WTC11 (cell line): ENCODE measurements around the gene ANXA6. TPM values are rescaled to one million over a fixed set of nuclear protein-coding genes. Genes with fewer than 3 reads are reported as not detected.

Source experiments
- ATAC-seq: fragments of 200-7000 bp; cut with Tn5 transposase; 2 replicates; pipeline ENCODE4 v1.10.0; 2021; ENCODE audit warnings: mild to moderate bottlenecking, moderate library complexity
- CTCF ChIA-PET: fragments of 300-600 bp; sonication (Branson Sonifier 250); formaldehyde crosslinking; loops from one replicate; lab custom pipeline; 2021; ENCODE audit warnings: antibody characterized with exemption; lab: Charles Lee
- POLR2A ChIA-PET: fragments of 350-600 bp; sonication (Branson Sonifier 250); formaldehyde crosslinking; loops from one replicate; lab custom pipeline; 2021; ENCODE audit warnings: antibody characterized with exemption; lab: Charles Lee
- DNase-seq: peaks from one replicate; pipeline ENCODE4 v3.0.0; 2021; ENCODE audit warnings: low spot score
- H3K27ac Mint-ChIP-seq: 2 replicates; pipeline ENCODE4 v1.8.0; 2021; ENCODE audit warnings: mixed read lengths
- H3K27me3 Mint-ChIP-seq: 2 replicates; pipeline ENCODE4 v1.8.0; 2021; ENCODE audit warnings: low read depth, mild to moderate bottlenecking, moderate library complexity, mixed read lengths
- H3K36me3 Mint-ChIP-seq: 2 replicates; pipeline ENCODE4 v1.8.0; 2021; ENCODE audit warnings: mixed read lengths
- H3K4me1 Mint-ChIP-seq: 2 replicates; pipeline ENCODE4 v1.8.0; 2022; ENCODE audit warnings: mixed read lengths
- H3K4me3 Mint-ChIP-seq: 2 replicates; pipeline ENCODE4 v1.8.0; 2021; ENCODE audit warnings: mild to moderate bottlenecking, moderate library complexity, mixed read lengths
- H3K9me3 Mint-ChIP-seq: 2 replicates; pipeline ENCODE4 v1.8.0; 2021; ENCODE audit warnings: mixed read lengths
- ATF2 ChIP-seq: sonication (generic); formaldehyde crosslinking; IDR thresholded peaks from 2 replicates; pipeline ENCODE4 v1.8.1; 2022; ENCODE audit warnings: low read depth, missing genetic modification reagents, borderline replicate concordance
- CDX4 ChIP-seq: fragments of 250-450 bp; sonication (Bioruptor Pico); IDR thresholded peaks from 2 replicates; pipeline ENCODE4 v1.9.0; 2021; ENCODE audit warnings: moderate library complexity, mild to moderate bottlenecking, inconsistent platforms, borderline replicate concordance
- E2F4 ChIP-seq: sonication (generic); formaldehyde crosslinking; IDR thresholded peaks from 2 replicates; pipeline ENCODE4 v1.8.1; 2022; ENCODE audit warnings: low read depth, mild to moderate bottlenecking, moderate library complexity, missing genetic modification reagents, borderline replicate concordance
- ERG ChIP-seq: fragments of 250-450 bp; sonication (Bioruptor Pico); IDR thresholded peaks from 2 replicates; pipeline ENCODE4 v1.8.0; 2021; ENCODE audit warnings: mild to moderate bottlenecking
- FOXK1 ChIP-seq: sonication (generic); formaldehyde crosslinking; IDR thresholded peaks from 2 replicates; pipeline ENCODE4 v1.8.0; 2022; ENCODE audit warnings: mild to moderate bottlenecking, moderate library complexity, missing genetic modification reagents
- HMGA2 ChIP-seq: fragments of 250-450 bp; sonication (Bioruptor Pico); IDR thresholded peaks from 2 replicates; pipeline ENCODE4 v1.4.0; 2021; ENCODE audit warnings: mild to moderate bottlenecking, moderate library complexity
- KAT7 ChIP-seq: sonication (generic); formaldehyde crosslinking; IDR thresholded peaks from 2 replicates; pipeline ENCODE4 v1.8.1; 2023; ENCODE audit warnings: missing genetic modification reagents, mild to moderate bottlenecking, borderline replicate concordance
- MAX ChIP-seq: sonication (generic); formaldehyde crosslinking; IDR thresholded peaks from 2 replicates; pipeline ENCODE4 v1.8.0; 2022; ENCODE audit warnings: mild to moderate bottlenecking, missing genetic modification reagents
- NR2C2 ChIP-seq: sonication (generic); formaldehyde crosslinking; IDR thresholded peaks from 2 replicates; pipeline ENCODE4 v1.8.0; 2022; ENCODE audit warnings: mild to moderate bottlenecking, missing genetic modification reagents
- NR3C1 ChIP-seq: sonication (generic); formaldehyde crosslinking; conservative IDR thresholded peaks from 2 replicates; pipeline ENCODE4 v1.8.1; 2023; ENCODE audit warnings: low read depth, mild to moderate bottlenecking, missing genetic modification reagents
- PRDM15 ChIP-seq: sonication (generic); formaldehyde crosslinking; IDR thresholded peaks from 2 replicates; pipeline ENCODE4 v1.8.0; 2022; ENCODE audit warnings: missing genetic modification reagents
- PREB ChIP-seq: sonication (generic); formaldehyde crosslinking; IDR thresholded peaks from 2 replicates; pipeline ENCODE4 v1.8.1; 2022; ENCODE audit warnings: mild to moderate bottlenecking, missing genetic modification reagents, moderate library complexity, borderline replicate concordance
- TEAD1 ChIP-seq: sonication (generic); formaldehyde crosslinking; IDR thresholded peaks from 2 replicates; pipeline ENCODE4 v1.8.0; 2022; ENCODE audit warnings: mild to moderate bottlenecking, missing genetic modification reagents
- ZBTB43 ChIP-seq: sonication (generic); formaldehyde crosslinking; IDR thresholded peaks from 2 replicates; pipeline ENCODE4 v1.8.1; 2023; ENCODE audit warnings: mild to moderate bottlenecking, missing genetic modification reagents
- ZMAT4 ChIP-seq: fragments of 250-450 bp; sonication (Bioruptor Pico); IDR thresholded peaks from 2 replicates; pipeline ENCODE4 v1.9.0; 2021; ENCODE audit warnings: mild to moderate bottlenecking
- ZNF263 ChIP-seq: sonication (generic); formaldehyde crosslinking; IDR thresholded peaks from 2 replicates; pipeline ENCODE4 v1.8.1; 2022; ENCODE audit warnings: low read depth, mild to moderate bottlenecking, moderate library complexity, missing genetic modification reagents
- ZNF281 ChIP-seq: sonication (generic); formaldehyde crosslinking; IDR thresholded peaks from 2 replicates; pipeline ENCODE4 v1.8.0; 2023; ENCODE audit warnings: mild to moderate bottlenecking, missing genetic modification reagents
- ZSCAN18 ChIP-seq: fragments of 250-450 bp; sonication (Bioruptor Pico); IDR thresholded peaks from 2 replicates; pipeline ENCODE4 v2.1.2; 2022; ENCODE audit warnings: mild to moderate bottlenecking, moderate library complexity
- total RNA-seq: library from RNA; stranded (reverse); gene quantifications from 3 replicates; pipeline ENCODE4 v1.2.3, GENCODE V29; 2021

ANXA6 gene
- total RNA-seq, 1 experiment from 2014 or later, result 92.8 TPM

- POLR2A ChIA-PET, result no interaction called here
These were observed 9.0 kb downstream of the ANXA6 start for GRCh38 chr5:151148583-151148982.

GRCh38 chr5:151147033-151147432, 10.5 kb downstream of the ANXA6 start:
- ChIA-PET CTCF (no interaction called here), POLR2A (no interaction called here)
- Mint-ChIP-seq H3K4me1 (peaks cover 22% of the 10 kb centered on the region), H3K27me3 (no peaks in the 10 kb centered on the region), H3K27ac (no peak overlapping the region), H3K36me3 (peaks cover 5% of the 10 kb centered on the region), H3K9me3 (no peaks in the 10 kb centered on the region), H3K4me3 (no peak overlapping the region)
- ATAC-seq (no peak), DNase-seq (no peak)
- TF ChIP-seq ZBTB43 (CRISPR knock-in tag) (no peak), FOXK1 (CRISPR knock-in tag) (no peak), NR2C2 (CRISPR knock-in tag) (no peak), MAX (no peak), ZMAT4 (CRISPR knock-in tag) (no peak), ZSCAN18 (CRISPR knock-in tag) (no peak), ATF2 (no peak), PRDM15 (CRISPR knock-in tag) (no peak), KAT7 (no peak), ZNF281 (CRISPR knock-in tag) (no peak), HMGA2 (CRISPR knock-in tag) (no peak), ERG (CRISPR knock-in tag) (no peak), PREB (CRISPR knock-in tag) (no peak), CDX4 (no peak), TEAD1 (CRISPR knock-in tag) (no peak), ZNF263 (CRISPR knock-in tag) (no peak), E2F4 (CRISPR knock-in tag) (no peak)

More at GRCh38 chr5:151148583-151148982, 9.0 kb downstream of the ANXA6 start:
- DNase-seq (no peak), ATAC-seq (no peak)
- Mint-ChIP-seq H3K27me3 (no peaks in the 10 kb centered on the region), H3K36me3 (peaks cover 5% of the 10 kb centered on the region), H3K9me3 (no peaks in the 10 kb centered on the region), H3K4me1 (peaks cover 19% of the 10 kb centered on the region), H3K4me3 (no peak overlapping the region), H3K27ac (no peak overlapping the region)
- CTCF ChIA-PET, result interaction anchor here (0.6 to 0.9 kb wide), 3 partner anchors 22 to 690 kb away, joined by 3 to 6 read pairs (median 3); no protein-coding TSS in a partner anchor
- TF ChIP-seq NR3C1 (CRISPR knock-in tag), result no peak
